ENCODE measurements around the gene NOS3. TPM values are rescaled to one million over a fixed set of nuclear protein-coding genes. Genes with fewer than 3 reads are reported as not detected.
A peak's percentile ranks its signal among the peaks of the same experiment; 100 is the strongest.

NOS3 gene
- total and polyA plus RNA-seq, 9 of the 15 experiments (the other 6 are each of a cell fraction or from before 2014, with no cell fraction given): 1.1 to 121 (median 23.6) TPM

DNA sequence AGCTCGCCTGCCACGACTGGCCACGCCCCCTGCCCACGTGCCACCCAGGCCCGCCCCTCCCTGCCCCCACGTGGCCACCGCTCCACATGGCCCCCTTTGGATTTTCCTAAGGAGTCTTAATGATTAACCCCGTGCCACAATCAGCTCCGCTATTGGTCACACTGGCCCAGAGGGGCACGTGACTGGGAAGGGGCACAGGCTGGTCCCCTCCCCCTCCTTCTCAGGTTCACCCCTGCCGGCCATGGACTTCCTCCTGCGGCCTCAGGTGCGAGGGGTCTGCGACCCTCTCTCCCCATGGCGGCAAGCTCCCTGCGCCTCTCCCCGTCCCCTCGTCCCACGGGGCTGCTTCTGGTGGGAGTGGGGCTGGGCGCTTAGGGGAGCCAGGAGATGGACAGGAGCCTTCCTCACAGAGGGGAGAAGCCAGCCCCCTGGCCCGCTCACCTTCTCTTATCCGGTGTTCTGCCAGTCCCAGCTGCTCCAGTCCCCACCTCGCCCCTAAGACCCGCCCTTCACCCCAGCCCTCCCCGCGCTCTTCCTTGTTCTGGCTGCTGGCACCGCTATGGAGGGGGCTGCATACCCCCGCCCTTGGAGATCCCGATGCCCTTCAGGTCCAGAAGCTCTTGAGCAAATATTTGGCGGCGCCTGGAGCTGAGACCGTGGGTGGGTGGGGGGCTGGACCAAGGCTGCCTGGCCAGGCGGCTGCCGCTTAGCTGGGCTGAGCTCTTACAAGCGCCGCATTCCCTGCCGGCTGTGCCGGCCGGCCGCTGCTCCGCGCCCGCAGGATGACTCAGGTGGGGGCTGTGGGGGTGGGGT is 71.8 kb downstream of the NOS3 start (continued):
- TF ChIP-seq, protein P1, sequence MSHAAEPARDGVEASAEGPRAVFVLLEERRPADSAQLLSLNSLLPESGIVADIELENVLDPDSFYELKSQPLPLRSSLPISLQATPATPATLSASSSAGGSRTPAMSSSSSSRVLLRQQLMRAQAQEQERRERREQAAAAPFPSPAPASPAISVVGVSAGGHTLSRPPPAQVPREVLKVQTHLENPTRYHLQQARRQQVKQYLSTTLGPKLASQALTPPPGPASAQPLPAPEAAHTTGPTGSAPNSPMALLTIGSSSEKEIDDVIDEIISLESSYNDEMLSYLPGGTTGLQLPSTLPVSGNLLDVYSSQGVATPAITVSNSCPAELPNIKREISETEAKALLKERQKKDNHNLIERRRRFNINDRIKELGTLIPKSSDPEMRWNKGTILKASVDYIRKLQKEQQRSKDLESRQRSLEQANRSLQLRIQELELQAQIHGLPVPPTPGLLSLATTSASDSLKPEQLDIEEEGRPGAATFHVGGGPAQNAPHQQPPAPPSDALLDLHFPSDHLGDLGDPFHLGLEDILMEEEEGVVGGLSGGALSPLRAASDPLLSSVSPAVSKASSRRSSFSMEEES (CRISPR knock-in tag; IDR thresholded peaks at IDR 0.05): peak; percentile 74
- TF ChIP-seq ZNF224 (CRISPR knock-in tag; IDR thresholded peaks at IDR 0.05): peak; percentile 55; the same call in 1 of the 2 replicates
- TF ChIP-seq DACH1 (IDR thresholded peaks at IDR 0.05; ENCODE audit: partially characterized antibody): peak; percentile 57
- no peak for TF ChIP-seq SIRT6 (IDR thresholded peaks at IDR 0.05; ENCODE audit: low read depth, low read length)
- no peak for TF ChIP-seq ZNF764 (CRISPR knock-in tag; IDR thresholded peaks at IDR 0.05; ENCODE audit: low read depth)
- TF ChIP-seq CBFB (CRISPR knock-in tag; IDR thresholded peaks at IDR 0.05): peak; percentile 96
- 0 out of 2 replicates have a peak, but pooled peaks have one; percentile 5 for TF ChIP-seq ZNF695 (CRISPR knock-in tag; IDR thresholded peaks at IDR 0.05)
- no peak for TF ChIP-seq ZFP30 (CRISPR knock-in tag; IDR thresholded peaks at IDR 0.05; ENCODE audit: borderline replicate concordance)
- TF ChIP-seq, protein P2, sequence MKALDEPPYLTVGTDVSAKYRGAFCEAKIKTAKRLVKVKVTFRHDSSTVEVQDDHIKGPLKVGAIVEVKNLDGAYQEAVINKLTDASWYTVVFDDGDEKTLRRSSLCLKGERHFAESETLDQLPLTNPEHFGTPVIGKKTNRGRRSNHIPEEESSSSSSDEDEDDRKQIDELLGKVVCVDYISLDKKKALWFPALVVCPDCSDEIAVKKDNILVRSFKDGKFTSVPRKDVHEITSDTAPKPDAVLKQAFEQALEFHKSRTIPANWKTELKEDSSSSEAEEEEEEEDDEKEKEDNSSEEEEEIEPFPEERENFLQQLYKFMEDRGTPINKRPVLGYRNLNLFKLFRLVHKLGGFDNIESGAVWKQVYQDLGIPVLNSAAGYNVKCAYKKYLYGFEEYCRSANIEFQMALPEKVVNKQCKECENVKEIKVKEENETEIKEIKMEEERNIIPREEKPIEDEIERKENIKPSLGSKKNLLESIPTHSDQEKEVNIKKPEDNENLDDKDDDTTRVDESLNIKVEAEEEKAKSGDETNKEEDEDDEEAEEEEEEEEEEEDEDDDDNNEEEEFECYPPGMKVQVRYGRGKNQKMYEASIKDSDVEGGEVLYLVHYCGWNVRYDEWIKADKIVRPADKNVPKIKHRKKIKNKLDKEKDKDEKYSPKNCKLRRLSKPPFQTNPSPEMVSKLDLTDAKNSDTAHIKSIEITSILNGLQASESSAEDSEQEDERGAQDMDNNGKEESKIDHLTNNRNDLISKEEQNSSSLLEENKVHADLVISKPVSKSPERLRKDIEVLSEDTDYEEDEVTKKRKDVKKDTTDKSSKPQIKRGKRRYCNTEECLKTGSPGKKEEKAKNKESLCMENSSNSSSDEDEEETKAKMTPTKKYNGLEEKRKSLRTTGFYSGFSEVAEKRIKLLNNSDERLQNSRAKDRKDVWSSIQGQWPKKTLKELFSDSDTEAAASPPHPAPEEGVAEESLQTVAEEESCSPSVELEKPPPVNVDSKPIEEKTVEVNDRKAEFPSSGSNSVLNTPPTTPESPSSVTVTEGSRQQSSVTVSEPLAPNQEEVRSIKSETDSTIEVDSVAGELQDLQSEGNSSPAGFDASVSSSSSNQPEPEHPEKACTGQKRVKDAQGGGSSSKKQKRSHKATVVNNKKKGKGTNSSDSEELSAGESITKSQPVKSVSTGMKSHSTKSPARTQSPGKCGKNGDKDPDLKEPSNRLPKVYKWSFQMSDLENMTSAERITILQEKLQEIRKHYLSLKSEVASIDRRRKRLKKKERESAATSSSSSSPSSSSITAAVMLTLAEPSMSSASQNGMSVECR (CRISPR knock-in tag; IDR thresholded peaks at IDR 0.05): peak; percentile 96
- TF ChIP-seq SMARCE1 (IDR thresholded peaks at IDR 0.05): 0 out of 2 replicates have a peak, but pooled peaks have one; percentile 9
- peak in 1 of 2 experiments; percentile 49; a peak in 2 of 4 replicates for TF ChIP-seq MAZ (CRISPR knock-in tag; conservative IDR thresholded peaks at IDR 0.05 in 1 of 2, IDR thresholded peaks at IDR 0.05 in 1 of 2)
- no peak for TF ChIP-seq HDGF (IDR thresholded peaks at IDR 0.05)
- TF ChIP-seq U2AF1 (optimal IDR thresholded peaks at IDR 0.05; ENCODE audit: low read depth, low read length): no peak
- peak; percentile 48; the same call in 1 of the 2 replicates for TF ChIP-seq CREM (IDR thresholded peaks at IDR 0.05; ENCODE audit: low read depth)
- no peak for TF ChIP-seq ATF1 (CRISPR knock-in tag; IDR thresholded peaks at IDR 0.05)
- peak; percentile 51 for TF ChIP-seq ATF1 (tag; IDR thresholded peaks at IDR 0.05)
- TF ChIP-seq, protein P3, sequence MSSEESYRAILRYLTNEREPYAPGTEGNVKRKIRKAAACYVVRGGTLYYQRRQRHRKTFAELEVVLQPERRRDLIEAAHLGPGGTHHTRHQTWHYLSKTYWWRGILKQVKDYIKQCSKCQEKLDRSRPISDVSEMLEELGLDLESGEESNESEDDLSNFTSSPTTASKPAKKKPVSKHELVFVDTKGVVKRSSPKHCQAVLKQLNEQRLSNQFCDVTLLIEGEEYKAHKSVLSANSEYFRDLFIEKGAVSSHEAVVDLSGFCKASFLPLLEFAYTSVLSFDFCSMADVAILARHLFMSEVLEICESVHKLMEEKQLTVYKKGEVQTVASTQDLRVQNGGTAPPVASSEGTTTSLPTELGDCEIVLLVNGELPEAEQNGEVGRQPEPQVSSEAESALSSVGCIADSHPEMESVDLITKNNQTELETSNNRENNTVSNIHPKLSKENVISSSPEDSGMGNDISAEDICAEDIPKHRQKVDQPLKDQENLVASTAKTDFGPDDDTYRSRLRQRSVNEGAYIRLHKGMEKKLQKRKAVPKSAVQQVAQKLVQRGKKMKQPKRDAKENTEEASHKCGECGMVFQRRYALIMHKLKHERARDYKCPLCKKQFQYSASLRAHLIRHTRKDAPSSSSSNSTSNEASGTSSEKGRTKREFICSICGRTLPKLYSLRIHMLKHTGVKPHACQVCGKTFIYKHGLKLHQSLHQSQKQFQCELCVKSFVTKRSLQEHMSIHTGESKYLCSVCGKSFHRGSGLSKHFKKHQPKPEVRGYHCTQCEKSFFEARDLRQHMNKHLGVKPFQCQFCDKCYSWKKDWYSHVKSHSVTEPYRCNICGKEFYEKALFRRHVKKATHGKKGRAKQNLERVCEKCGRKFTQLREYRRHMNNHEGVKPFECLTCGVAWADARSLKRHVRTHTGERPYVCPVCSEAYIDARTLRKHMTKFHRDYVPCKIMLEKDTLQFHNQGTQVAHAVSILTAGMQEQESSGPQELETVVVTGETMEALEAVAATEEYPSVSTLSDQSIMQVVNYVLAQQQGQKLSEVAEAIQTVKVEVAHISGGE (CRISPR knock-in tag; IDR thresholded peaks at IDR 0.05): peak in 1 of 3 experiments; percentile 17; a peak in 1 of 6 replicates
- TF ChIP-seq GTF2A2 (tag; IDR thresholded peaks at IDR 0.05): no peak
- TF ChIP-seq KDM2B (CRISPR knock-in tag; IDR thresholded peaks at IDR 0.05): no peak

Measured in K562 (cell line).